Testis (tissue), 3 donors: Measurements from ENCODE around the gene C1orf115. TPM values are rescaled to one million over a fixed set of nuclear protein-coding genes. Genes with fewer than 3 reads are reported as not detected.

Experiments
- DNase-seq: peaks from one replicate; pipeline ENCODE4 v3.0.0-alpha.2; 2019
- H3K27ac ChIP-seq, 2 donors: fragments of 200-600 bp; sonication (generic); one replicate each; pipeline ENCODE4 v1.5.1; 2019
- H3K27me3 ChIP-seq: fragments of 200-600 bp; sonication (generic); one replicate; pipeline ENCODE4 v1.5.1; 2019
- H3K36me3 ChIP-seq: fragments of 200-600 bp; sonication (generic); one replicate; pipeline ENCODE4 v1.5.1; 2017; ENCODE audit warnings: low read depth; ENCODE audit errors: missing control alignments
- H3K4me1 ChIP-seq: fragments of 200-600 bp; sonication (generic); one replicate; pipeline ENCODE4 v1.5.1; 2019
- H3K4me3 ChIP-seq, 2 donors: fragments of 200-600 bp; sonication (generic); one replicate each; pipeline ENCODE4 v1.5.1; 2017 to 2019
- H3K9me3 ChIP-seq: fragments of 200-600 bp; sonication (generic); one replicate; pipeline ENCODE4 v1.5.1; 2017
- CTCF ChIP-seq, 3 experiments: fragments of 450-650 bp in 2 of 3; fragments of 200-600 bp in 1 of 3; sonication (generic) in 1 of 3; IDR thresholded peaks; one replicate each; pipeline ENCODE4 v1.5.1; 2016 to 2019; ENCODE audit warnings: antibody characterized with exemption in 3 of 3, mild to moderate bottlenecking in 2 of 3, moderate library complexity in 1 of 3
- POLR2A ChIP-seq: fragments of 450-650 bp; IDR thresholded peaks from one replicate; pipeline ENCODE4 v1.6.1; 2017; ENCODE audit warnings: antibody characterized with exemption, mild to moderate bottlenecking, moderate library complexity
- WGBS, 2 donors: methylation state at CpG; one replicate each; pipeline ENCODE4 v1.1.5; 2018; 5-methylcytosine and 5-hydroxymethylcytosine counted together
- intact Hi-C: fragments of 100-400 bp; cut with DNase I; formaldehyde crosslinking; loops from one replicate; pipeline ENCODE4 v1.15.1; 2023; ENCODE audit warnings: low total_unique reads
- polyA plus RNA-seq: library from polyadenylated mRNA; stranded (reverse); fragments of 350-450 nt; fragmentation: Illumina TruSeq; extraction: RNeasy Lipid Tissue Mini Kit (QIAGEN cat#74804); gene quantifications from one replicate; pipeline ENCODE4 v1.2.3, GENCODE V29; 2014; ENCODE audit warnings: low read depth, low replicate concordance; ENCODE audit not compliant: insufficient read depth
- total RNA-seq, 2 donors: library from RNA; depleted of rRNA; stranded (reverse); fragments of >200 nt; gene quantifications; one replicate each; pipeline ENCODE4 v1.2.3, GENCODE V29; 2016

C1orf115 gene
- total and polyA plus RNA-seq, 3 donors from 2014 or later = 10.0 to 12.0 (median 10.8) TPM

- intact Hi-C loops = no loop called here
- TF ChIP-seq POLR2A (no peak), CTCF (IDR thresholded peaks at IDR 0.05) (no peak)
- Histone ChIP-seq H3K4me3 (no peak overlapping the region), H3K27me3 (no peaks in the 10 kb centered on the region), H3K36me3 (no peaks in the 10 kb centered on the region), H3K4me1 (peaks cover 5% of the 10 kb centered on the region), H3K27ac (no peak overlapping the region), H3K9me3 (no peaks in the 10 kb centered on the region)
- WGBS, 2 donors = 65 to 78% methylated on average over 4 of the region's 4 CpGs
- DNase-seq = no peak
Observed at GRCh38 chr1:220684890-220685289, 5.3 kb upstream of the C1orf115 start.

GRCh38 chr1:220685879-220686278 is 4.3 kb upstream of the C1orf115 start:
- DNase-seq = no peak
- Histone ChIP-seq H3K9me3 (no peaks in the 10 kb centered on the region), H3K27me3 (no peaks in the 10 kb centered on the region), H3K27ac (no peak overlapping the region), H3K4me1 (peaks cover 7% of the 10 kb centered on the region), H3K4me3 (no peak overlapping the region), H3K36me3 (no peaks in the 10 kb centered on the region)
- TF ChIP-seq POLR2A (no peak), CTCF (IDR thresholded peaks at IDR 0.05) (no peak)
- WGBS, 2 donors = 93 to 95% methylated on average over 3 of the region's 3 CpGs
- intact Hi-C loops = no loop called here

- intact Hi-C loops = no loop called here
Observed at GRCh38 chr1:220687809-220688208, 2.4 kb upstream of the C1orf115 start.

GRCh38 chr1:220689666-220690065 is 497 bp upstream of the C1orf115 start:
- H3K36me3 ChIP-seq = no peaks in the 10 kb centered on the region
- no peaks in the 10 kb centered on the region for H3K9me3 ChIP-seq
- no peaks in the 10 kb centered on the region for H3K27me3 ChIP-seq
- H3K27ac ChIP-seq = no peak overlapping the region
- WGBS, 2 donors = 19 to 21% methylated on average over 14 of the region's 14 CpGs
- DNase-seq = no peak
- TF ChIP-seq POLR2A (no peak), CTCF (IDR thresholded peaks at IDR 0.05) (no peak)
- peak overlapping the region; percentile 77 to 79 for H3K4me3 ChIP-seq
- intact Hi-C loops = loop anchor here (10.0 kb wide), 1 partner anchor 85 kb away; no protein-coding TSS in a partner anchor
- H3K4me1 ChIP-seq = peaks cover 7% of the 10 kb centered on the region

More at GRCh38 chr1:220687809-220688208, 2.4 kb upstream of the C1orf115 start:
- peaks cover 7% of the 10 kb centered on the region for H3K4me1 ChIP-seq
- H3K9me3 ChIP-seq = no peaks in the 10 kb centered on the region
- H3K36me3 ChIP-seq = no peaks in the 10 kb centered on the region
- no peak for DNase-seq
- H3K27me3 ChIP-seq = no peaks in the 10 kb centered on the region
- TF ChIP-seq POLR2A (no peak), CTCF (IDR thresholded peaks at IDR 0.05) (no peak)
- WGBS, 2 donors = 86% methylated on average over 5 of the region's 5 CpGs
- no peak overlapping the region for H3K27ac ChIP-seq
- no peak overlapping the region for H3K4me3 ChIP-seq

- DNase-seq = no peak
- intact Hi-C loops = loop anchor here (10.0 kb wide), 1 partner anchor 84 kb away; no protein-coding TSS in a partner anchor
- H3K9me3 ChIP-seq = no peaks in the 10 kb centered on the region
- H3K27me3 ChIP-seq = no peaks in the 10 kb centered on the region
- H3K36me3 ChIP-seq = no peaks in the 10 kb centered on the region
- peaks cover 7% of the 10 kb centered on the region for H3K4me1 ChIP-seq
- WGBS, 2 donors = 19 to 45% methylated on average over 14 of the region's 14 CpGs
- no peak for TF ChIP-seq POLR2A
- no peak for TF ChIP-seq CTCF (IDR thresholded peaks at IDR 0.05)
- no peak overlapping the region for H3K27ac ChIP-seq
- peak overlapping the region; percentile 77 to 79 for H3K4me3 ChIP-seq
Observed at GRCh38 chr1:220691053-220691684, 1.0 kb downstream of the C1orf115 start.
